HCEC 1CT (cell line): ENCODE results near the gene GMDS.
A peak's percentile ranks its signal among the peaks of the same experiment; 100 is the strongest.

Experiments
- DNase-seq: peaks from one replicate; pipeline ENCODE4 v3.0.0-alpha.2; 2017

Gene GMDS

DNA sequence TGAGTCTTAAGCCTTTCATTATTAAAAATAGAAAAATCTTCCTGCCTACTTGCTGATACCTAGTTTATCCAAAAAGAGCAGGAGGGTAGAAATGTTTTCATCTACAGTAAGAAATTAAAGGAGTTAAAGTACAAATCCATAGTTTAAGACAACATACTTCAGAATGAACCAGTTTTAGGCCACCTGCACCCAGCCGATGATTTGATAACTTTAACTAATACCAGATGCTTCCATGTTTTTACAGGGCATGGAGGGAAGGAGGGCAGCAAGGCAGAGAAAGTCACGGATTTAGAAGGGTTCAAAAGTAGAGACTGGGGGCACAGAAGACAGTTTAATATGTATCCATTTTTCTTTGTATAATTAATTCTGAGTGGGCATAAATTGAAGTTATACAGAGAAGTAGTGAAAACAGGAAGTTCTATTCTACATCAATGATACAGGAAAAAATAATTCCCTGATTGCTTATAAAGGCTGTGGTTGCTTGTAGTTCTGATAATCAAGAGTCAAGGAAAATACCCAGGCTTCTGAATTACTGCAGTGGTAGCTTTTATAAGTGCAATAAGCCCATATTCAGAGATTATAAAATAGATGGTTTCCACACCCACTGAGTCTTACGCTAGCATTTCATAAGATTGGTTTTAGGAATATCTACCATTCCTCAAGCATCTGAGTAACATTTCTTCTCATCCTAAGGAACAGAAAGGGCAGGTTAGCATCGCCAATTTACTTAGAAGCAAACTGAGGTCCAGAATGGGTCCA is 72.0 kb downstream of the GMDS start:
- DNase-seq: no peak

DNA sequence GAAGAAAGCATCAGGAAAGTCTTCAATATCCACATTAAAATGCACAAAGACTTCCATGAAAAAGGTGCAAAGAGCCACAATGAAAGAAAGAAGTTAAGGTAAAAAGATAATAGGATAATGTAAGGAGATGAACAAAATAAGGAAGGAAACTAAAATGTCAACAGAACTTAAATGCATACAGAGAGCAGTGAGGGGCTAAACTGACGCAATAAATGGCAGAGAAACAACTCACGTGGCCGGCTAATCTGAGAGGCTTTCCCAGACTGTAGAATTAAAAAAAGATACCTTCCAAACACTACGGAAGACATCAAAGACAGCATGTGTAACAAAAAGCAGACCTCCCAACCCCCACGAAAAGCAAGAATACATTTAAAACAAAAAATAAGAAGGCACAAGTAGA is 73.7 kb downstream of the GMDS start:
- no peak for DNase-seq

GRCh38 chr6:2168480-2168879 is 76.9 kb downstream of the GMDS start:
- DNase-seq: peak; percentile 25

DNA sequence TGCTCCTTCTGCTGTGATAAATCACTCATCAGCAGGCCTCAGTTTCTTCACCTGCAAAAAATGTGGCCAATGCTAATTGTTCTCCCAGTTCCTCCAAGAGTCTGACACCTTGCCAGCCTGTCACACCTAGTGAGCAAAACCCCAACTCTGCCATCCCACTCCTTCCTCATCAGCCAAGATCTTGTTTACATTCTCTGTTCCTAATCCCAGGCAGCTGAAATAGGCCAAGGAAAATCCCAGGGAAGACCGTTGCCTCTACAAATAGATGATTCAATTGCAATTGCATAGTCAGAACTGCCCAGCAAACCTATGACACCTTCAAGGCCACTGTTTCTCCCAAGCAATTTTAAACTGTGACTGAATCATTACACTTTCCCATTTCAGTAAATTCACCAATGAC is 78.7 kb downstream of the GMDS start:
- no peak for DNase-seq

DNA sequence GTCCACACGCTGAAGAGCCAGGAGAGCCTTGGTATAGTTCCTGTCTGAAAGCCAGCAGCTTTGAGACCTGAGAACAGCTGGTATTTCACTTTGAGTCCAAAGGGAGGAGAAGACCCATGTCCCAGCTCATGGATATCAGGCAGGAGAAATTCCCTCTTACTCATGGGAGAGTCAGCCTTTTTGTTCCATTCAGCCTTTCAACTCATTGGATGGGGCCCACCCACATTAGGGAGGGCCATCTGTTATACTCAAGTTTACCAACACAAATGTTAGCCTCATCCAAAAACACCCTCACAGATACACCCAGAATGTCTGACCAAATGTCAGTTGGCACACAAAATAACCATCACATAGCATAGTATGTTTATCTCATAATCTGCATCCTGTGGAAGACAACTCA is 80.1 kb downstream of the GMDS start:
- DNase-seq: no peak

DNA sequence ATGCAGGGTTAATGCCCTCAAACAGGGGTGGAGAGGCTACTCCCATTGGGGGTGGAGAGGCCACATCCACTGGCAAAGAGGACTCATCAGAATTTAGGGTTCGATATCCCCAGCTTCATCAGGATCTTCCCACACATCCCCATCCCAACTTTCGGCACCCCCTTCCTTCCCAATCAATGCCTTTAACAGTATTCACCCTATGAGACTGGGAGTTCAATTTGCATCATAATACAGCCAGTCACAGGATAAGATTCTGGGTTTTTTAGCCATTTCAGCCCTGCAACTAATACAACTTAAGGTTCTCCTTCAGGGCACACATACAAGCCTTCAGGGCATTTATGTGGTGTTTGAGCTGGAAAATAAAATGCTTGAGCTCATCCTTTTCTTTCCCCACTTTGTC is 80.9 kb downstream of the GMDS start:
- no peak for DNase-seq

- no peak for DNase-seq
Measured at GRCh38 chr6:2162079-2162445, 83.3 kb downstream of the GMDS start.

GRCh38 chr6:2158596-2159271 is 86.7 kb downstream of the GMDS start:
- peak; percentile 30 for DNase-seq

DNA sequence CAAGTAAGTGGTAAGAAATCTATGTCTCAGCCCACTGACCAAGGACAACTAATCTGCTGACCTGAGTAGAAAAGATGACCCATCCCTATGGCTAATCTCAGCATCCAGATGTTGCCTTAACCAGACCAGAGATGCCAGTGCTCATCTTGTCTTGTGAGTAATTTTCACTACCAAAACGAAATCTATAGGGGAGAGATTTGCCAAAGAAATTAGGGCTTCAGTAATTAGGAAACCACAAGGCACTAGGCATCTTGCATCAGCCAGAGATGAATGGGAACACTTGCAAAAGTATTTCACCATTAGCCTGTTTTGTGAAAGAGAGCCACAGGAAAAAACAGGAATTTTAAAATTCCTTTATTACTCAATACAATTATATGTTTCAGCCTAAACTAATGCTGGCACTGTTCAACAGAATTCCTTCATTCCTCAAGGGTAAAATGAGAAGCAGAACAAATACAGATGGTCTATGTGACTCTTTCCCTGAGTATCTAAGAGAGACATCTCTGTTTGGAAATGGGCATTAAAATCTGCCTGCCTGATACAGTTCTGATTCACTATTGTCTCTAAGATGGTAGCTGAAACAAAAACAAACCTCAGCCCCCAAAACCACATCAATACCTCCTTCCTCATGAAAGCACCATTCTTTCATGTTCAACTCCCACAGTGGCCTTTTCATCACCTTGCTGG is 87.8 kb downstream of the GMDS start:
- DNase-seq: peak; percentile 59

DNA sequence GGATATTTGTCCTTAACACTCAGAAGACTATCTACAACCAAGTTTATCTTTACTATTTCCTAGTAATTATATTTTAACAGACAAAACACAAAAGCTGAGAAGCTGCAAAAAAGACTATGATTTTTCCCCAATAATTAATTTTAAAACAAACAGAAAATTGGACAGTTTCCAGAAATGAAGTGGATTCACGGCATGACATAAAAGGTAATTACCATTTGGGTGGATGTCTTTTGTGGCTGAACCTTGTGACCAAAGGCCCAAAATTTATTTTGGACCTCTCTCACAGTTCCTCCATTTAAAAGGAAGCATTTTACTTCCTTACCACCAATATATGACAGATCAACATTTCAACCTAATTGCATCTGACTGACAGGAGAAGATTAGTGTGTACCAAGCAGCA is 90.2 kb downstream of the GMDS start:
- DNase-seq: no peak

DNA sequence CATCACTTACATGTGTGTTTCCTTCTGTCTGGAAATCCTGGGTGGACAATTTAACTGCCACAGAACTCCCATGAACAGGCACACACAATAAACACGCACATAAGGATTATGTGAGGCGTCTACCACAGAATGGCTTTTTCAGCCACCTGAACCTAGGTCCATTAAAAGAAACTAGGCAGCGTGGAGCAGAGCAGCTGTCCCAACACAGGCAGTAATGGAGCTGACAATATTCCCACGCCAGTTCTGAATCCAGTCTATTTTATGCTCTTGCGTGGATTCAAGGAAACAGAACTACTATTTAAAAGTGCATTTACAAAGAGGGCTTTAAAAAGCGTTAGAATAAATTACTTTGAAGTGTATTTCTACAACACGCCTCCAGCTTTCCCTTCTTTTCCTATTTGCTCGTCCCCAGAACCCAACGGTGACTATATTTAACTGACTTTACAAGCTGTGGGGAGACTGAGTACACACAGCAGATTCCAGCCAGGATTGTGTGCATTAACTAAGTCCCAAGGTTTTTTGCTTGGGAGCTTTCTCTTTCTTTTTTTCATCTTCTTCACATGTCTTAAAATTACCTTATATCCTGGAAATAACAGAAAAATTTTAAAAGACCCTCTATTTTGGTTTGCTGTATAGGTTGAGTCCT is 95.9 kb downstream of the GMDS start:
- no peak for DNase-seq

DNA sequence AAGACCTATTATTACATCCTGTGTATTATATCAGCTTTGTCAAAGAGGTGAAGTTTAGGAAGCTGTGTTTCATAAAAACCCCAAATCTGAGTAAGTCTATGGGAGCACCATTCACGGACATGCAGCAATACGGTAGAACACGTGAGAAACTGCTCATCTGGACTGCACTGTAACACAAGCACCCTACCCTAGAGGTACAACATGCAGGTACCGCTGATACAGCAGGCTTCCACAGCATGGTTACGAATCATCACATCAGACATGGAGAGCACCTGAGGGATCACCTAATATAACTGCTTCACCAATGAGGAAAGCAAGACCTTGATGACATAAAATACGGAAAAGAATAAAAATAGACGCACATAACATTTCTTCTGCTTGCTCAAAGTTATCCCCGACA is 96.7 kb downstream of the GMDS start:
- DNase-seq: no peak

GRCh38 chr6:2147766-2148448 is 97.5 kb downstream of the GMDS start:
- DNase-seq: no peak

DNA sequence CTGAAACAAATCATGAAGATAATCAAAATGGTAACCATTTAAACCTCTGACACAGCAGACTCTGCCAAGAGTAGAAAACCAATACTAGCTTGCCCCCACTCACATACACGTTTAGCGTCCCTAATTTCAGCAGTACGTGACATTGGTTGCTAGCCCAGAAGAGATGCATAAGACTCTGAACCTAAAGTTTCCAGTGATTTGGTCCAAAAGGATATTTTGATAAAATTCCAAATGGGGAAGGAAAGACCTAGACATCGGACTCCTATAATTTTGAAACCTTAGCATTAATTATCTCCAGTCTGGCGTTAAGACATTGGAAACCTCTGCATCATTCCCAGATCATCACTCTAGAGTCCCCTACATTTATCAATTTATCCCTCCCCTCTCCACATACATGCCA is 98.1 kb downstream of the GMDS start:
- DNase-seq: no peak

DNA sequence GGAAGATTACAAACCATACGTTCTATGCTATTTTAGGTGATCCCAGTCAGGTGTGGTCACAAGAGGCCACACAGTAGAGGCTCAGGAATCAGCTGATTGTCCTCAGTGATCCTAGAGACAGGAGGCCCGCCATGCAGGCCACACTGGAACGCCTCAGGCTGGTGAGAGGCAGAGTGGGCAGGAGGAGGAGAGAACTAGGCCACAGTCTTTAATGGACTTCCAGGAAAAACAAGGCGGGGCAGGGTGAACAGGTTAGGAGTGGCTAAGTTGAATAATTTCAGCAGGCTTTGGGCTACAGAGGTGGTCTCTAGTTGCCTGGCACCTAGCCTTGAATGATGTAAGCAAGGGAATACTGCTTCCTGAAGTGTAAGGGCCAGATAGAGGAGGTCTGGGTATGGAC is 101.2 kb downstream of the GMDS start:
- no peak for DNase-seq

DNA sequence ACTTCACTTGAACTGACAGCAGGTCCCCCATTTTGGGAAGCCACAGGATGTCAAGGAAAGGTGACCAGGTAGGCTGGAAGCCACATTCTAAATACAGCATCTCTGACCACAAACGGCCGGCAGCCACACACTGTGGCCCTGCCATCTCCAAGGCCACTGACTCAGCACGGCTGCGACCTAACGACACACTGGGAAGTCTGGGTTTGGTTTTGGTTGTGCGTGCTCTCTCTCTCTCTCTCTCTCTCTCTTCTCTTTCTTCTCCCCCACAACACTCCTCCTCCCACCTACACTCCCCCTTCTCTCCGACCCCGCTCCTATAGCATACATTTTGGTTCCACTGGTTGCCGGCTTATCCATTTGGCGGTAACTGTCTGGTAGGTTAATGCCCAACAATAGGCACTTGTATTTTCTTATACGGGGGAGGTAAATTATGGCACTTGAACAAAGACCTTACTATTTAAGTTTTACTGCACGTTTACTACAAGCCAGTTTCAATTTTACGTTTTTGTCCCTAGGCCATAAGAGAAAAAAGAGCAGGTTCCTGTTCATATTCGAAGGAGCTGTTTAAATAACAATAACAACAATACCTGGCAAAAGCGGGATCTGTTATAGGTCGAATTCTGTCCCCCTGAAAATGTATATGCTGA is 103.6 kb downstream of the GMDS start:
- no peak for DNase-seq

- DNase-seq: no peak
Measured at GRCh38 chr6:2140438-2141128, 104.8 kb downstream of the GMDS start.

DNA sequence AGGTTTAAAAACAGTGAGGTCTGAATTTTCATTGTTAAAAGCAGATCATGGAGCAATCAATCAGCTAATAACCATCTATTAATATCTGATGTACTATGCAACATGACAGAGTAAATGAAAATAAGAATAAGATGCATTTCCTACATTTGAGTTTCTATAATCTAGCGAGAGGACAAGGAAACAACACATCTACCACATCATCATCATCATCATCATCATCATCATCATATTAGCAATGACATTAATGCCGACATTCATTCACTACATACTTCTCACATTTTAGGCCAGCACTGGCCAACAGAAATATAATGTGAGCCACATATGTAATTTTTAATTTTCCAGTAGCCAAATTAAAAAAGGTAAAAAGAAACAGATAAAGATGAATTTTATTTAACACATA is 110.0 kb downstream of the GMDS start:
- no peak for DNase-seq

- no peak for DNase-seq
Measured at GRCh38 chr6:2134554-2134953, 110.9 kb downstream of the GMDS start.

GRCh38 chr6:2133716-2134310 is 111.6 kb downstream of the GMDS start:
- no peak for DNase-seq

DNA sequence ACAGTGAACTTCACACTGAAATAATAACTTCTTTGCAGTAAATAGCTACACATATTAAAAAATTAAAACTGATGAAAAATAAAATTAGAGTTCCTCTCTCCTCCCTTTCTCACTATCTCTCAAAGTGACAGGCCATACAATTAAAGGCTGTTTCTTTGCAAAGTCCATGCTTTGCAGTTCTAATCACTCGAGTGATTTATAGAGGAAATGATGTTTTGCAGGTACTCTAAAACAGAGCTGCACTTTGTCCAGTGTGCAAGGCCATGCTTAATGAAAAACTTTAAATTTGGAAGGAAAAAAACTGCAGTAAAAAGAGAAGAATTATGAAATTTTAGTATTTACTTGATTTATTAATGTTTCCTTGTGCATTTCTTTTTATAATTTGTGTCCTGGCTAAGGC is 112.5 kb downstream of the GMDS start:
- no peak for DNase-seq

DNA sequence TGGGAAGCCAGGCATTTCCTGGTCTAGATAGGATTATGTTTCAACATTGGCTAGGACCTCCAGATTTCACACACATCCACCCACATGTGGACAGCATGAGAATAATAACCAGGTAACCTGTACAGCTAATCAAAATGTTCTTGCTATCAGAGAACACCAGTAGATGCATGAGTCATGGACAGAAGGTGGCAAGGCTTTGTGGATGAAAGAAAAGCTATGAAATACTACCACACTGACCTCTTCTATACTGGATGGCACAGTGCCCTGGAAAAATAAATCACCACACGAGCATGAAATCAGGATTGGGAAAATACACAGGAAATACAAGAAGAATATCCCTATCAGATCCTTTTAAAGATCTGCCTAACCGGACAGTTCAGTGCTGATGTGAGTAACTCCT is 113.0 kb downstream of the GMDS start:
- no peak for DNase-seq
